Measurements from ENCODE around the gene NOTCH4.
"Not testable (repeated sequence)": the region's sequence is repeated elsewhere in the genome, so short reads cannot be mapped to it uniquely, and the experiment has no call there.

NOTCH4 gene

DNA sequence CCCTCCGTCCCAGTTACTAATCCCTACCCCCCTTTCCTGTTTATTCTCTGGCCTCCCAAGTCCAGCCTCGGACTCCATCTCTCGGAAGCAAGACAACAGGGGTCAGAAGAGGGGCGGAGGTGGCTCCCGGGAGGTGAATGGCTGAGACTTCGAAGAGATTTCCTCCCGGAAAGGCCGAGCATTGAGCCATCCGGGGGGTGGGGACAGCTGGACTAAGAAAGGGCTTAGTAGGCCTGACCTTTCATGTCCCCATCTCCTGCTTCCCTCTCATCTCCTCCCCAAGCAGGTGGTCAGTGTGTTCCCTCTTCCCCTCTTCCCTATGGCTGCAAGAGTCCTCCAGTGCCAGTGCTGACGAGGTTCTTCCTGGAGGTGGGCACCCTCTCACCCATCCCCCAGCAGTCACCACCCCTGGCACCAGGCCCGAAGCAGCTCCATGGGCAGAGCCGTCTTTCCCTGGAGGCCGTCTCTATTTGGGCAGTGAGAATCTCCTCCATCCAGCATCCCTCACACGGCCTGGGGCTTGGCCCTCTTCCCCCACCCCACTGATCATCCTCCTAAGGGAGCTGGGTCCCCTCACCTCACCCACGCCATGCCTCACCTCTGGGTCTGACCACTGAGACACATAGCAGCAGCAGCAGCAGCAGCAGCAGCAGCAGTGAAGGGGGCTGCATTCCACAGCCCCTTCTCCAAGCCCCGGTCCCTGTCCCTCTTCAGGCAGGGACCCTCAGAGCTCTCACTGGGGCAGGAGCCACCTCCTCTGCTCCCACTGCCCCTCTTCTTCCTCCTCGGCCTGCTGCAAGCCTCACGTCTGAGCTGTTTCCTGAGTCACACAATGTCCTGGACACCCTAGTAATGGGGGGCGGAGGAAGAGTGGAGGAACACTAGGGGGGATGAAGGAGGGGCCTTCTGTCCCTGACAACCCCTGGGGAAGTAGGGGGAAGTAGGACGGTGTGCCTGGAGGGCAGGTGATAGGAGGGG is at the start of gene NOTCH4:
NOTCH4 (minus strand) TSS at position 810 of the 978 bp plus-strand sequence; CDS start at position 671, 139 bp downstream.
- H3K36me3 ChIP-seq (ENCODE audit: control insufficient read depth, insufficient read depth, low read length): no peaks in the 10 kb centered on the region
- no peaks in the 10 kb centered on the region for H3K27me3 ChIP-seq (ENCODE audit: control insufficient read depth, insufficient read depth, low read length)
- H3K27ac ChIP-seq (ENCODE audit: low read length): no peak within 1 kb of the TSS
- no peak within 1 kb of the TSS for H3K4me3 ChIP-seq (ENCODE audit: low read length)
- no peaks in the 10 kb centered on the region for H3K9me3 ChIP-seq (ENCODE audit: control insufficient read depth, insufficient read depth, low read length)
- DNase-seq (ENCODE audit: low read depth, low spot score): no peak
- no CpG with 5 or more reads among the region's 20 CpGs for WGBS (ENCODE audit: insufficient coverage, insufficient read length)
- H3K4me1 ChIP-seq (ENCODE audit: control insufficient read depth, insufficient read depth, low read length): no peaks in the 10 kb centered on the region; the same call in 1 of the 2 replicates

DNA sequence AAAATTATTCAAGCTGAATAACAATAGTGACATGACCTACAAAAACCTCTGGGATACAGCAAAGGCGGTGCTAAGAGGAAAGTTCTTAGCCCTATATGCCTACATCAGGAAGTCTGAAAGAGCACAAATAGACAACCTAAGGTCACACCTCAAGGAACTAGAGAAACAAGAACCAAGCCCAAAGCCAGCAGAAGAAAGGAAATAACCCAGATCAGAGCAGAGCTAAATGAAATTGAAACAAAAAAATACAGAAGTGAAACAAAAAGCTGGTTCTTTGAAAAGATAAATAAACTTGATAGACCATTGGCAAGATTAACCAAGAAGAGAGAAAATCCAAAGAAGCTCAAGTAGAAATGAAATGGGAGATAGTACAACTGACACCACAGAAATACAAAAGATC is 47.6 kb upstream of the NOTCH4 start:
- no peaks in the 10 kb centered on the region for H3K9me3 ChIP-seq (ENCODE audit: control insufficient read depth, insufficient read depth, low read length)
- no peak for DNase-seq (ENCODE audit: low read depth, low spot score)
- H3K27me3 ChIP-seq (ENCODE audit: control insufficient read depth, insufficient read depth, low read length): no peaks in the 10 kb centered on the region
- H3K36me3 ChIP-seq (ENCODE audit: control insufficient read depth, insufficient read depth, low read length): no peaks in the 10 kb centered on the region
- no CpG with 5 or more reads among the region's 1 CpG for WGBS (ENCODE audit: insufficient coverage, insufficient read length)
- no peak overlapping the region for H3K4me3 ChIP-seq (ENCODE audit: low read length)
- H3K4me1 ChIP-seq (ENCODE audit: control insufficient read depth, insufficient read depth, low read length): no peaks in the 10 kb centered on the region
- H3K27ac ChIP-seq (ENCODE audit: low read length): no peak overlapping the region

DNA sequence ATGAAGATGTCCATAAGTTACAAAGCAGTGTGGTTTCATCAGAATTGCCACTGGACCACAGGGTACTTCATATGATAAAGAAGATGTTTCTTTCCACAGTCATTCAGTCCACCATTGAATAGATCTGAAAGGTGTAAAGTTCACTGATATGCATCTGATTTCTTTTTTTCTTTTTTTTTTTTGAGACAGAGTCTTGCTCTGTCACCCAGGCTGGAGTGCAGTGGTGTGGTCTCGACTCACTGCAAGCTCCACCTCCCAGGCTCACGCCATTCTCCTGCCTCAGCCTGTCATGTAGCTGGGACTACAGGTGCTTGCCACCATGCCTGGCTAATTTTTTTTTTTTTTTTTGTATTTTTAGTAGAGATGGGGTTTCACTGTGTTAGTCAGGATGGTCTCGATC is 44.6 kb upstream of the NOTCH4 start:
- H3K9me3 ChIP-seq (ENCODE audit: control insufficient read depth, insufficient read depth, low read length); H3K4me3 ChIP-seq (ENCODE audit: low read length); H3K27ac ChIP-seq (ENCODE audit: low read length); H3K27me3 ChIP-seq (ENCODE audit: control insufficient read depth, insufficient read depth, low read length); H3K36me3 ChIP-seq (ENCODE audit: control insufficient read depth, insufficient read depth, low read length); H3K4me1 ChIP-seq (ENCODE audit: control insufficient read depth, insufficient read depth, low read length); DNase-seq (ENCODE audit: low read depth, low spot score): not testable (repeated sequence)
- no CpG with 5 or more reads among the region's 3 CpGs for WGBS (ENCODE audit: insufficient coverage, insufficient read length)

DNA sequence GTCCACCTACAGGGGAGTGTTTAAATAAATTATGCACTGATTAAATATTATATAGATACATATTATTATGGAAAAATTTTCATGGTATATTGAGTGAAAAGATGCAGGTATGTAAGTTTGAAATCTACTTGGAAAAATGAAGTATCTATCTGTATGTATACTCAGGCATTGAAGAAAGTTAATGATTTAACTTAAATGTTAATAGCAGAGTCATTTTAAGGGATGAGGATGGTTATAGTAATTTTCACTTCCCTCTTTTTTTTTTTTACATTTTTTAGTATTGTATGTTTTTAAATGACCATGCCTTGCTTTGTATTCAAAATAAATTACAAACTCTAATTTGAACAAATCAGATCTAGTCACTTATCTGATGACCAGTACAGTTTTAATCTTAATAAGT is 43.2 kb upstream of the NOTCH4 start:
- no peaks in the 10 kb centered on the region for H3K36me3 ChIP-seq (ENCODE audit: control insufficient read depth, insufficient read depth, low read length)
- no peak for DNase-seq (ENCODE audit: low read depth, low spot score)
- H3K4me1 ChIP-seq (ENCODE audit: control insufficient read depth, insufficient read depth, low read length): no peaks in the 10 kb centered on the region
- no peak overlapping the region for H3K4me3 ChIP-seq (ENCODE audit: low read length)
- no peaks in the 10 kb centered on the region for H3K27me3 ChIP-seq (ENCODE audit: control insufficient read depth, insufficient read depth, low read length)
- no peaks in the 10 kb centered on the region for H3K9me3 ChIP-seq (ENCODE audit: control insufficient read depth, insufficient read depth, low read length)
- H3K27ac ChIP-seq (ENCODE audit: low read length): no peak overlapping the region

DNA sequence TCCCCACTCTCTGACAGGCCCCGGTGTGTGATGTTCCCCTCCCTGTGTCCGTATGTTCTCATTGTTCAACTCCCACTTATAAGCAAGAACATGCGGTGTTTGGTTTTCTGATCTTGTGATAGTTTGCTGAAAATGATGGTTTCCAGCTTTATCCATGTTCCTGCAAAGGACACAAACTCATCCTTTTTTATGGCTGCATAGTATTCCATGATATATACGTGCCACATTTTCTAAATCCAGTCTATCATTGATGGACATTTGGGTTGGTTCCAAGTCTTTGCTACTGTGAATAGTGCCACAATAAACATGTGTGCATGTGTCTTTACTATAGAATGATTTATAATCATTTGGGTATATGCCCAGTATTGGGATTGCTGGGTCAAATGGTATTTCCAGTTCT is 33.4 kb upstream of the NOTCH4 start:
- not testable (repeated sequence) for H3K27me3 ChIP-seq (ENCODE audit: control insufficient read depth, insufficient read depth, low read length); DNase-seq (ENCODE audit: low read depth, low spot score); H3K9me3 ChIP-seq (ENCODE audit: control insufficient read depth, insufficient read depth, low read length); H3K27ac ChIP-seq (ENCODE audit: low read length); H3K4me1 ChIP-seq (ENCODE audit: control insufficient read depth, insufficient read depth, low read length); H3K4me3 ChIP-seq (ENCODE audit: low read length); H3K36me3 ChIP-seq (ENCODE audit: control insufficient read depth, insufficient read depth, low read length)
- WGBS (ENCODE audit: insufficient coverage, insufficient read length): no CpG with 5 or more reads among the region's 4 CpGs

DNA sequence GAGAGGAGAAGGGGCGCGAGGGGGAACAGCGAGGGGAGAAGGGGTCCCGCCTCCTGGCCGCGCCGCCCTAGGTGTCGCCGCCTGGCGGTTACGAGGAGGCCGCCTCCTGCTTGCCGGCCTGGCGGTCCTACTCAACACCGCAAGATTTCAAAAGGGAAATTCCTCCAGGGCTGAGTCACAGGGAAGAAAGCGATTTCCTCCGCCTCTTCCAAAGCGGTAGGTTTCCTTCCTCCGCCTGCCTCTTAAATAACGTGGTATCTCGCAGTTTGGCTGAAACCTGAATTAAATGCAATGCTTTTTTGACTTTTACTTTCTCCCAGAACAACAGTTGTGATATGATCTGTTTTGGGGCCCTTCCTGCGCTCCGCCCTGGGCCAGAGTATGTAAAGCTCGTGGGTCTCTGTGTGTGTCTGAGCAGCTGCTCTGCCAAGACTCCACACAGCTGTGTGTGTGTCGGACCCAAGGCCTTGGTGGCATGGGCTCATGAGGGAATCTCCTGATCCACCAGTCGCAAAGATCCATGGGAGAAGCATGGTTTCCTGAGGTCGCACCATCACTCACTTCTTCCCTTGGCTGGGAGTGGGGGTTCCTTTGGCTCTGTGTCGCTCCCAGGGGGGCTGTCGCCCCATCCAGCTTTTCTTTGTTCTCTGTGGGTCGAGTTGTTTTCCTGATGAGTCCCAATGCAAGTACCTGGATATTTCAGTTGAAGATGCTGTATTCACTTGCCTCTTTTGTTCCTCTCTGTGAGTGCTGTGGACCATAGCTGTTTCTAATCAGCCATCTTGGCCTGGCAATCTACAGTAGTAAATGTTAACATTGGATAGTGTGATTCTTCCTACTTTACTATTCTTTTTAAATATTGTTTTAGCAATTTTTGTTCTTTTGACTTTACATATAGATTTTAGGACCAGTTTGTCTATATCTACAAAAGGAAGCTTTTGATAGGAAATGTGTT is 31.6 kb upstream of the NOTCH4 start:
- Histone ChIP-seq H3K4me3 (ENCODE audit: low read length) (peak overlapping the region; percentile 42; the same call in 1 of the 2 replicates), H3K36me3 (ENCODE audit: control insufficient read depth, insufficient read depth, low read length) (no peaks in the 10 kb centered on the region), H3K4me1 (ENCODE audit: control insufficient read depth, insufficient read depth, low read length) (peaks cover 2% of the 10 kb centered on the region; the same call in 1 of the 2 replicates), H3K27me3 (ENCODE audit: control insufficient read depth, insufficient read depth, low read length) (no peaks in the 10 kb centered on the region), H3K27ac (ENCODE audit: low read length) (no peak overlapping the region), H3K9me3 (ENCODE audit: control insufficient read depth, insufficient read depth, low read length) (no peaks in the 10 kb centered on the region)
- WGBS (ENCODE audit: insufficient coverage, insufficient read length): no CpG with 5 or more reads among the region's 30 CpGs
- DNase-seq (ENCODE audit: low read depth, low spot score): peak; percentile 80

DNA sequence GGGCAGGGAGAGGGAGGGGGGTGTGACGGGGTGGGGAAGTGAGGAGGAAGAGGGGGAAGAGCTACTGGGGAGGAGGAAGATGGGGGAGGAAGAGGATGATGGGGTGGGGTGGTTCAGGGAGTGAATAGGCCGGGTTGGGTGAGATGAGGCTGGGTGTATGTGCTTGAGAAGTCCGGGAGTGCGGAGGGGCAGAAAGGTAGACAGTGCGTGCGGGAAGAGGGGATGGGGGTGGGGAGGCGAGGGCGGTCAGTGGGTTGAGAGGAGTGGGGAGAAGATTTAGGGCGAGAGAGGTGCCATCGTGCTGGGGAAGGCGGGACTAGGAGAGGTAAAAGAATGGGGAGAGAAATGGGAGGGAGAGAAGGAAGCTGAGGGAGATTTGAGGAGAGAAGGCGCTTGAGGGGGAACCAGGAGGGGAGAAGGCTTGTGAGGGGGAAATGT is 30.9 kb upstream of the NOTCH4 start:
- Histone ChIP-seq H3K4me3 (ENCODE audit: low read length) (peak overlapping the region; percentile 42; the same call in 1 of the 2 replicates), H3K27me3 (ENCODE audit: control insufficient read depth, insufficient read depth, low read length) (no peaks in the 10 kb centered on the region), H3K36me3 (ENCODE audit: control insufficient read depth, insufficient read depth, low read length) (no peaks in the 10 kb centered on the region), H3K4me1 (ENCODE audit: control insufficient read depth, insufficient read depth, low read length) (peaks cover 2% of the 10 kb centered on the region; the same call in 1 of the 2 replicates), H3K27ac (ENCODE audit: low read length) (no peak overlapping the region), H3K9me3 (ENCODE audit: control insufficient read depth, insufficient read depth, low read length) (no peaks in the 10 kb centered on the region)
- no CpG with 5 or more reads among the region's 12 CpGs for WGBS (ENCODE audit: insufficient coverage, insufficient read length)
- no peak for DNase-seq (ENCODE audit: low read depth, low spot score)

DNA sequence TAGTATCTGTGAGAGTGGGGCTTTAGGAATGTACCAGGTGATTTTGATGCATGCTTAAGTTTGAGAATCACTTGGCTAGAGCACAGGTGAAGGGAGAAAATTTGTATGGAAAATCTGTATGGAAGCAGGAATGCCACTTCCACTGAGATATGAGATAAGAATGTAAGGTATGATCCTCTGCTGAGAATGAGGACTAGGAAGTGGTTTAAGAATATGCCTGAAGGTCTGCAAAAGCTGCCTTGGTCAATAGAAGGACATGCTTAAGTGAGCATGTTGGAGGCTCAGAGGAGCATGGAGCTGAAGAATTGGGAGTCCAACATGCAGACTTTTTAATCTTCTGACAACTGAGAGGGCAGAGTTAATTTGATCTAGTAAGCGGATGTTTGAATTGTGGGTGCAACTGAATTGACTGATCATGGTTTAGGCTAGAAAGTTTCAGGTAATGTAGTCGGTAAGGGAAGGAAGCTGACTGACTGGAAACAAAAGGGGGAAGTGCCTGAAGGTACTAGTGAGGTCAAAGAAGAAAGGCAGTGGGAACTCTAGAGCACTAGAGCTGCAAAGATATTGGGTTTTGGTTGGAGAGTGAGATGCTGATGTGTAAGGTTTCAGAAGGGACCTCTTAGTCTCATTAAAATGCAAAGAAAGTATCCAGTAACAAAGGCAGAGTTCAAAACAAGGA is 28.6 kb upstream of the NOTCH4 start:
- no peak for DNase-seq (ENCODE audit: low read depth, low spot score)
- no CpG with 5 or more reads among the region's 2 CpGs for WGBS (ENCODE audit: insufficient coverage, insufficient read length)
- no peak overlapping the region for H3K27ac ChIP-seq (ENCODE audit: low read length)

DNA sequence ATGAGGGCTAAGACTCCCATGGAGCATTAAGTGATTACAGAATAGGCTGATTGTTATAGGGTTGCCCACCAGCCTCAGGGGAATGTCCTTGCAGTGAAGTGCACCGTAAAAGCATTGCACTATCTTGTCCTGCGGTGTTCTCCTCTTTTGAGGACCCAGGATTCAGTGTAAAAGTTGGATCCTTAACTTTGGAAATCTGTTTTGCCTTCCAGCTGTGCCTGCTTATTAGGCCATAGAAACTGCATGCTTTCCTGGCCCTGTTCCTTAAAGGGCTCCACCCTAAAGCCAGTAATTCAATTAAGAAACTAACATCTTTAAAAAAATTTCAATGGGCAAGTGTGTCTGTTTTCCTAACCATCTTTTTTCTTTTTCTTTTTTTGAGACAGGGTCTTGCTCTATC is 25.4 kb upstream of the NOTCH4 start:
- H3K27ac ChIP-seq (ENCODE audit: low read length): no peak overlapping the region
- DNase-seq (ENCODE audit: low read depth, low spot score): no peak
- no CpG with 5 or more reads among the region's 2 CpGs for WGBS (ENCODE audit: insufficient coverage, insufficient read length)
- H3K27me3 ChIP-seq (ENCODE audit: control insufficient read depth, insufficient read depth, low read length): no peaks in the 10 kb centered on the region
- H3K36me3 ChIP-seq (ENCODE audit: control insufficient read depth, insufficient read depth, low read length): no peaks in the 10 kb centered on the region
- no peak overlapping the region for H3K4me3 ChIP-seq (ENCODE audit: low read length)
- H3K4me1 ChIP-seq (ENCODE audit: control insufficient read depth, insufficient read depth, low read length): peaks cover 2% of the 10 kb centered on the region; the same call in 1 of the 2 replicates
- no peaks in the 10 kb centered on the region; the same call in 1 of the 2 replicates for H3K9me3 ChIP-seq (ENCODE audit: control insufficient read depth, insufficient read depth, low read length)

More for the DNA sequence above, 28.6 kb upstream of the NOTCH4 start:
- Histone ChIP-seq H3K4me3 (ENCODE audit: low read length) (no peak overlapping the region), H3K36me3 (ENCODE audit: control insufficient read depth, insufficient read depth, low read length) (no peaks in the 10 kb centered on the region), H3K4me1 (ENCODE audit: control insufficient read depth, insufficient read depth, low read length) (peaks cover 2% of the 10 kb centered on the region; the same call in 1 of the 2 replicates), H3K9me3 (ENCODE audit: control insufficient read depth, insufficient read depth, low read length) (no peaks in the 10 kb centered on the region; the same call in 1 of the 2 replicates), H3K27me3 (ENCODE audit: control insufficient read depth, insufficient read depth, low read length) (no peaks in the 10 kb centered on the region)

DNA sequence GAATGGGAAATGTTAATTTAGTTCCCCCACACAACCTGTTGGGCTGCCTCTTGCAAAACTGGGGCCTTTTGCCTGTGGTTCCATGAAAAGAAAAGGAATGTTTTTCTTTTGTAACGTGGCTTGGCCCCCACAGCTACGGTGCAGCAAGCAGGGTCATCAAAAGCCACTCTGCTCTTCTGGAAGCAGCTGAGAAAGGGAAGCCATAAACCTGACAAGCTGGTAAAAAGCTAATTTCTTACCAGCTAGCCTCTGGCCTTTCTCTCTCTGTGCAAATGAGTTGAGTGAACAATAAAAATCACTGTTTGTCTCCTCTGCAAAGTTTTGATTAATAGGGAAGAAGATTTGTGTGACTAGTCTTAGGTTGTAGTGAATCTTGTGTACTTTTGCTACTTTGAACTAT is 23.5 kb upstream of the NOTCH4 start:
- Histone ChIP-seq H3K27ac (ENCODE audit: low read length) (no peak overlapping the region), H3K4me3 (ENCODE audit: low read length) (no peak overlapping the region), H3K36me3 (ENCODE audit: control insufficient read depth, insufficient read depth, low read length) (no peaks in the 10 kb centered on the region), H3K9me3 (ENCODE audit: control insufficient read depth, insufficient read depth, low read length) (no peaks in the 10 kb centered on the region; the same call in 1 of the 2 replicates), H3K27me3 (ENCODE audit: control insufficient read depth, insufficient read depth, low read length) (no peaks in the 10 kb centered on the region), H3K4me1 (ENCODE audit: control insufficient read depth, insufficient read depth, low read length) (no peaks in the 10 kb centered on the region)
- WGBS (ENCODE audit: insufficient coverage, insufficient read length): no CpG with 5 or more reads among the region's 2 CpGs
- DNase-seq (ENCODE audit: low read depth, low spot score): no peak
